Amniotic epithelial cell (primary cell): ENCODE measurements around the gene SKI.

ENCODE experiments used
- DNase-seq: peaks from one replicate; pipeline ENCODE4 v3.0.0-alpha.2; 2010; ENCODE audit warnings: low read depth

Gene SKI

GRCh38 chr1:2339206-2340085, 111.3 kb downstream of the SKI start:
- no peak for DNase-seq

- no peak for DNase-seq
Measured at GRCh38 chr1:2340086-2340917, 112.2 kb downstream of the SKI start.

- DNase-seq: no peak
Measured at GRCh38 chr1:2340918-2341254, 112.8 kb downstream of the SKI start.

- DNase-seq: no peak
Measured at GRCh38 chr1:2341706-2342383, 113.7 kb downstream of the SKI start.

GRCh38 chr1:2342384-2343022, 114.4 kb downstream of the SKI start:
- DNase-seq: no peak

GRCh38 chr1:2343023-2343935, 115.2 kb downstream of the SKI start:
- no peak for DNase-seq

GRCh38 chr1:2344121-2344681, 116.1 kb downstream of the SKI start:
- no peak for DNase-seq

GRCh38 chr1:2344744-2345296, 116.7 kb downstream of the SKI start:
- DNase-seq: no peak

GRCh38 chr1:2345297-2346075, 117.4 kb downstream of the SKI start:
- DNase-seq: peak; percentile 58

GRCh38 chr1:2346691-2347408, 118.7 kb downstream of the SKI start:
- no peak for DNase-seq

GRCh38 chr1:2347409-2347785, 119.3 kb downstream of the SKI start:
- no peak for DNase-seq

- DNase-seq: no peak
Measured at GRCh38 chr1:2347896-2348295, 119.8 kb downstream of the SKI start.

- no peak for DNase-seq
Measured at GRCh38 chr1:2348346-2349325, 120.5 kb downstream of the SKI start.

- DNase-seq: no peak
Measured at GRCh38 chr1:2349806-2350205, 121.7 kb downstream of the SKI start.

GRCh38 chr1:2350501-2350900, 122.4 kb downstream of the SKI start:
- no peak for DNase-seq

GRCh38 chr1:2350911-2351655, 123.0 kb downstream of the SKI start:
- DNase-seq: no peak

GRCh38 chr1:2351723-2352122, 123.6 kb downstream of the SKI start:
- DNase-seq: no peak
